ENCODE measurements around the gene MIGA2.

The MIGA2 gene

DNA sequence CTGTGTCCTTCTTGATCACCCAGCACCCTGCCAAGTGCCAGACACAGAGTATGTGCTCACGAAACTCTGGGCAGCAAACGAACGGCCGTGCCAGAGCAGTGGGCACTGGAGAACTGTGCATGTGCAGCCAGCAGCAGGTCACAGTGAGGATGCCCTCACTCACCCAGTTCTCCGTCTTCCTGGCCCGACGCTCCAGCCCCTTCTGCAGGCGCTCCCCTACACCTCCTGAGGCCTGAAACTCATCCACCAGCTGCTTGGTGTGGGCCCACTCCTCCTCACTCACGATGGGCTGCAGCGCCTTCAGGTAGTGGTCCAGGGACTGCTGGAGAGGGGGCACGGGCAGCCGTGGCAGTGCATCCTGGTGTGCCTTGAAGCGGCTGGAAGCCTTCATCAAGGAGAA is 71.2 kb downstream of the MIGA2 start:
- no peak overlapping the region for H3K27ac ChIP-seq (ENCODE audit: poor library complexity, severe bottlenecking)
- TF ChIP-seq, protein P1, sequence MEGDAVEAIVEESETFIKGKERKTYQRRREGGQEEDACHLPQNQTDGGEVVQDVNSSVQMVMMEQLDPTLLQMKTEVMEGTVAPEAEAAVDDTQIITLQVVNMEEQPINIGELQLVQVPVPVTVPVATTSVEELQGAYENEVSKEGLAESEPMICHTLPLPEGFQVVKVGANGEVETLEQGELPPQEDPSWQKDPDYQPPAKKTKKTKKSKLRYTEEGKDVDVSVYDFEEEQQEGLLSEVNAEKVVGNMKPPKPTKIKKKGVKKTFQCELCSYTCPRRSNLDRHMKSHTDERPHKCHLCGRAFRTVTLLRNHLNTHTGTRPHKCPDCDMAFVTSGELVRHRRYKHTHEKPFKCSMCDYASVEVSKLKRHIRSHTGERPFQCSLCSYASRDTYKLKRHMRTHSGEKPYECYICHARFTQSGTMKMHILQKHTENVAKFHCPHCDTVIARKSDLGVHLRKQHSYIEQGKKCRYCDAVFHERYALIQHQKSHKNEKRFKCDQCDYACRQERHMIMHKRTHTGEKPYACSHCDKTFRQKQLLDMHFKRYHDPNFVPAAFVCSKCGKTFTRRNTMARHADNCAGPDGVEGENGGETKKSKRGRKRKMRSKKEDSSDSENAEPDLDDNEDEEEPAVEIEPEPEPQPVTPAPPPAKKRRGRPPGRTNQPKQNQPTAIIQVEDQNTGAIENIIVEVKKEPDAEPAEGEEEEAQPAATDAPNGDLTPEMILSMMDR (IDR thresholded peaks at IDR 0.05; ENCODE audit: poor library complexity, severe bottlenecking): no peak
- peaks cover 7% of the 10 kb centered on the region for H3K4me1 ChIP-seq (ENCODE audit: insufficient read depth, poor library complexity, severe bottlenecking)
- DNase-seq (ENCODE audit: low spot score) (no peak), ATAC-seq (ENCODE audit: low read depth) (no peak)
- no peaks in the 10 kb centered on the region for H3K27me3 ChIP-seq (ENCODE audit: insufficient read depth, poor library complexity, severe bottlenecking)
- no peak overlapping the region for H3K4me3 ChIP-seq (ENCODE audit: severe bottlenecking)
- no peaks in the 10 kb centered on the region for H3K9me3 ChIP-seq (ENCODE audit: severe bottlenecking)
- H3K36me3 ChIP-seq (ENCODE audit: low read depth): no peaks in the 10 kb centered on the region

DNA sequence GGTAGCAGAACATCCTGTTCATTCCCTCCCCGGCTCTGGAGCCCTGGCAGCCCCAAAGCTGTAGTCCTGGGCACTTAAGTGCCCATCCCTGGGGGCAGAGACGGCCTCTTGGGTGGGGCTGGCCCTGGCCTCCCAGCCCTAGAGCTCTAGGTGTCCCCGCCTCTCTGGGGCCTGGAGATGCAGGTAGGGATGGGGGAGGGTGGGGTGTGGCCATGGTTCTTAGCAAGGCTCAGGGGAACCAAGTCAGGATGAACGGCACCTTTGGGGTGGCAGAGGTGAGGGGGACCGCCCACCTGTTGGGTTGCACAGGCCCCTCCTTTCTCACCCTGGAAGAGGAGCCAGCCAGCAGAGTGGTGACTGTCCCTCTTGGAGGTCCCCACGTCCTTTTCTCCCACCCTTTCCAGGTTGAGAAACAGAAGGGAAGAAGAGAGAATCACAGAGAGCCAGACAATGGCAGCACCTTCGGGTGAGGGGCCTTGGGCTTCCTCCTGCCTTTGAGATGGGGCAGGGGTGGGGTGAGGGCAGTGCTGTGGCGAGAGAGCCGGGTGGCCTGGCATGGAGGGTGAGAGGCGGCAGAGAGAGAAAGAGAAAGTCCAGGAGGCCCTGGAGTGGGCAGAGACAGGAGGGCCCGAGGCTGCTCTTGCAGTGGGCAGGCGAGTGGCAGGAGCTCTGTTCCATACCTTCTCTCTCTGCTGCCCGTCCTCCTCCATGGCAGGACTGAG is 71.8 kb downstream of the MIGA2 start:
- Histone ChIP-seq H3K9me3 (ENCODE audit: severe bottlenecking) (no peaks in the 10 kb centered on the region), H3K36me3 (ENCODE audit: low read depth) (no peaks in the 10 kb centered on the region), H3K4me1 (ENCODE audit: insufficient read depth, poor library complexity, severe bottlenecking) (peaks cover 4% of the 10 kb centered on the region), H3K4me3 (ENCODE audit: severe bottlenecking) (no peak overlapping the region), H3K27ac (ENCODE audit: poor library complexity, severe bottlenecking) (no peak overlapping the region), H3K27me3 (ENCODE audit: insufficient read depth, poor library complexity, severe bottlenecking) (no peaks in the 10 kb centered on the region)
- DNase-seq (ENCODE audit: low spot score) (no peak), ATAC-seq (ENCODE audit: low read depth) (no peak)
- TF ChIP-seq, protein P1 (IDR thresholded peaks at IDR 0.05; ENCODE audit: poor library complexity, severe bottlenecking): no peak

DNA sequence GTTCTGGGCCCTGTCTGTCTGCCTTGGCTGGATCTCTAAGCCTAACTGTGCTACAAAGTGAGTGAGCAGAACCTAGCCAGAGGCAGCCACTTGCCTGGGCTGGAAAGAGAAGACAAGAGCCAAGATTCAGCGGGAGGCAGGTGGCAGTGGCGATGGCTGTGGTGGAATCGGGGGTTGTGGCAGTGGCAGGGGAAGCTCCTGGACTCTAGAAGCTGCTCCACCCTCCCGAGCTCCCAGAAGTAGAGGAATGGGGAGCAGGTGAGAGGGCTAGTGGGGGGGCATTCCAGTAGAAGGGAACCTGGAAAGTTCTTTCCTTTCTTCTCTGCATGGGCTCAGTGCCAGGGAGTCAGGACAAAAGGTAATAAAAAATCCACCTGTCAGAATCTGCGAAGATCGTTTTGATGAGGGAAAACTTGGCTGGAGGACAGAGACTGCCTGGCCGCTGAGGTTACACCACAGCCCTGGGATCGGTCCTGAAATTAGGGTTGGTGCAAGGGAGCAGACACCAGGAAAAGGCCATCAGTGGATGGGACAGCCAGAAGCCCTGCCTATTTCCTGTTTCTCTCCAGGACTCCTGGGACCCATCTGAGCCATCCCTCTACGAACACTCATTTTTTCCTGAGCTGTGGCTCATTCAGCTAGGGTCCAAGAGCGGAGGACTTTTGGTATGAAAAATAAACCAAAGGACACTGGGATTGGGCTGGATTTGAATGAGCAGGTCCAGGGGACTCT is 72.5 kb downstream of the MIGA2 start:
- Histone ChIP-seq H3K4me1 (ENCODE audit: insufficient read depth, poor library complexity, severe bottlenecking) (peaks cover 4% of the 10 kb centered on the region), H3K36me3 (ENCODE audit: low read depth) (no peaks in the 10 kb centered on the region)

DNA sequence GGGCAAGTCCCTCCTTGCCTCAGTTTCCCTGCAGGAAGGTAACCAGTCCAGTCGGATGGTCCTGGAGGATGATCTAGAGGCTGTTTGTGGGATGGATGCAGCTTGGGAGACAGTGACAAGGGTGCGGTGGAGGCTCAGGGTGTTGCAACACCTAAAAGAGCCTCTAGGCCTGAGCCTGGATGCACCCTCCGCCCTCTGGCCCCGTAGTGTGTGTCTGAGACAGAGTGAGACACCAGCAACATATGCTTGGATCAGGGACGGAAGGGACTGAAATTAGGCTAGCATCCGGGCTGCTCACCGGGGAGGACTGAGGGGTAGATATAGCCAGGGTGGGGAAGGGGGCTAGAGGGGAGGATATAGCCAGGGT is 73.1 kb downstream of the MIGA2 start:
- ATAC-seq (ENCODE audit: low read depth): no peak
- TF ChIP-seq, protein P1 (IDR thresholded peaks at IDR 0.05; ENCODE audit: poor library complexity, severe bottlenecking): no peak
- H3K27ac ChIP-seq (ENCODE audit: poor library complexity, severe bottlenecking): no peak overlapping the region
- H3K27me3 ChIP-seq (ENCODE audit: insufficient read depth, poor library complexity, severe bottlenecking): no peaks in the 10 kb centered on the region
- no peaks in the 10 kb centered on the region for H3K36me3 ChIP-seq (ENCODE audit: low read depth)
- H3K4me3 ChIP-seq (ENCODE audit: severe bottlenecking): no peak overlapping the region
- DNase-seq (ENCODE audit: low spot score): no peak
- peaks cover 4% of the 10 kb centered on the region for H3K4me1 ChIP-seq (ENCODE audit: insufficient read depth, poor library complexity, severe bottlenecking)
- H3K9me3 ChIP-seq (ENCODE audit: severe bottlenecking): no peaks in the 10 kb centered on the region

More for the DNA sequence above, 72.5 kb downstream of the MIGA2 start:
- ATAC-seq (ENCODE audit: low read depth): no peak
- Histone ChIP-seq H3K4me3 (ENCODE audit: severe bottlenecking) (no peak overlapping the region), H3K27ac (ENCODE audit: poor library complexity, severe bottlenecking) (no peak overlapping the region), H3K9me3 (ENCODE audit: severe bottlenecking) (no peaks in the 10 kb centered on the region), H3K27me3 (ENCODE audit: insufficient read depth, poor library complexity, severe bottlenecking) (no peaks in the 10 kb centered on the region)
- TF ChIP-seq, protein P1 (IDR thresholded peaks at IDR 0.05; ENCODE audit: poor library complexity, severe bottlenecking): no peak
- DNase-seq (ENCODE audit: low spot score): peak; percentile 15
